Fibroblast of skin of left quadriceps (primary cell): ENCODE data around the gene ADGRL3.
"Not testable (repeated sequence)": the region's sequence is repeated elsewhere in the genome, so short reads cannot be mapped to it uniquely, and the experiment has no call there.

Experiments
- DNase-seq, 2 experiments: peaks; one replicate each; pipeline ENCODE4 v3.0.0-alpha.2; 2013; ENCODE audit warnings: low read depth in 2 of 2

ADGRL3 gene

GRCh38 chr4:61205066-61205465 is 4.9 kb downstream of the ADGRL3 start:
- no peak for DNase-seq

GRCh38 chr4:61207156-61207555 is 7.0 kb downstream of the ADGRL3 start:
- DNase-seq = not testable (repeated sequence)

GRCh38 chr4:61210186-61210939 is 10.2 kb downstream of the ADGRL3 start:
- no peak for DNase-seq

GRCh38 chr4:61211781-61212180 is 11.7 kb downstream of the ADGRL3 start:
- DNase-seq = no peak

- DNase-seq = no peak
These were observed 12.7 kb downstream of the ADGRL3 start for GRCh38 chr4:61212788-61213187.

GRCh38 chr4:61214680-61215079 is 14.6 kb downstream of the ADGRL3 start:
- no peak for DNase-seq

GRCh38 chr4:61217222-61217621 is 17.1 kb downstream of the ADGRL3 start:
- DNase-seq = no peak

GRCh38 chr4:61220556-61220955 is 20.4 kb downstream of the ADGRL3 start:
- DNase-seq = no peak

GRCh38 chr4:61223385-61223784 is 23.3 kb downstream of the ADGRL3 start:
- DNase-seq = no peak

GRCh38 chr4:61224573-61224972 is 24.4 kb downstream of the ADGRL3 start:
- DNase-seq = no peak

GRCh38 chr4:61225656-61226055 is 25.5 kb downstream of the ADGRL3 start:
- DNase-seq = no peak

- DNase-seq = no peak
These were observed 31.3 kb downstream of the ADGRL3 start for GRCh38 chr4:61231421-61231820.

GRCh38 chr4:61239250-61239649 is 39.1 kb downstream of the ADGRL3 start:
- DNase-seq = no peak

- no peak for DNase-seq
These were observed 43.8 kb downstream of the ADGRL3 start for GRCh38 chr4:61243962-61244361.

GRCh38 chr4:61245069-61245714 is 45.1 kb downstream of the ADGRL3 start:
- DNase-seq = no peak

GRCh38 chr4:61246034-61246433 is 45.9 kb downstream of the ADGRL3 start:
- no peak for DNase-seq

GRCh38 chr4:61248705-61249104 is 48.6 kb downstream of the ADGRL3 start:
- no peak for DNase-seq

- no peak for DNase-seq
These were observed 51.0 kb downstream of the ADGRL3 start for GRCh38 chr4:61251129-61251528.

GRCh38 chr4:61254406-61254805 is 54.3 kb downstream of the ADGRL3 start:
- no peak for DNase-seq

GRCh38 chr4:61273233-61273632 is 73.1 kb downstream of the ADGRL3 start:
- no peak for DNase-seq

GRCh38 chr4:61274286-61274685 is 74.2 kb downstream of the ADGRL3 start:
- no peak for DNase-seq

- no peak for DNase-seq
These were observed 75.1 kb downstream of the ADGRL3 start for GRCh38 chr4:61275241-61275640.

GRCh38 chr4:61276029-61276428 is 75.9 kb downstream of the ADGRL3 start:
- no peak for DNase-seq
